D721Med (cell line): ENCODE measurements around the gene ZNF710.

Experiments
- DNase-seq: peaks from one replicate; pipeline ENCODE4 v3.0.0; 2011; ENCODE audit warnings: low spot score; ENCODE audit not compliant: insufficient read length
- FAIRE-seq: peaks from 2 replicates; lab custom pipeline; 2011; peaks lifted over from hg19 to GRCh38; lab: Jason Lieb, UNC
- CTCF ChIP-seq: IDR thresholded peaks from 2 replicates; pipeline ENCODE4 v1.5.1; 2012; ENCODE audit warnings: mild to moderate bottlenecking, control low read depth; ENCODE audit not compliant: insufficient read depth; ENCODE audit errors: missing control alignments

Gene ZNF710

GRCh38 chr15:90075420-90076289 is 74.5 kb downstream of the ZNF710 start:
- no peak for FAIRE-seq
- TF ChIP-seq CTCF = no peak
- DNase-seq = no peak

- DNase-seq = no peak
- no peak for FAIRE-seq
- TF ChIP-seq CTCF = no peak
Measured at GRCh38 chr15:90076716-90077115, 75.6 kb downstream of the ZNF710 start.

GRCh38 chr15:90078965-90079364 is 77.8 kb downstream of the ZNF710 start:
- no peak for TF ChIP-seq CTCF
- FAIRE-seq (no peak), DNase-seq (no peak)

GRCh38 chr15:90079619-90080457 is 78.7 kb downstream of the ZNF710 start:
- no peak for FAIRE-seq
- no peak for DNase-seq
- TF ChIP-seq CTCF = no peak

- TF ChIP-seq CTCF = no peak
- DNase-seq = no peak
- no peak for FAIRE-seq
Measured at GRCh38 chr15:90080458-90080755, 79.3 kb downstream of the ZNF710 start.

GRCh38 chr15:90080818-90081393 is 79.8 kb downstream of the ZNF710 start:
- no peak for DNase-seq
- TF ChIP-seq CTCF = no peak
- no peak for FAIRE-seq
